Neuronal stem cell (in vitro differentiated cells): ENCODE data around the gene CD4.

Experiments
- DNase-seq: peaks from one replicate; pipeline ENCODE4 v3.0.0-alpha.2; 2013; ENCODE audit warnings: low spot score
- H2AFZ ChIP-seq: one replicate; pipeline ENCODE4 v1.6.1; 2013; ENCODE audit warnings: mild to moderate bottlenecking, low read length, inconsistent platforms
- H2AK5ac ChIP-seq: 2 replicates; pipeline ENCODE4 v1.6.1; 2013; ENCODE audit warnings: low read depth, mild to moderate bottlenecking, inconsistent platforms, low read length, moderate library complexity, mixed read lengths
- H2BK120ac ChIP-seq: 2 replicates; pipeline ENCODE4 v1.6.1; 2013; ENCODE audit warnings: low read depth, mild to moderate bottlenecking, inconsistent platforms, low read length, moderate library complexity, mixed read lengths
- H2BK12ac ChIP-seq: one replicate; pipeline ENCODE4 v1.6.1; 2013; ENCODE audit warnings: low read length, inconsistent platforms
- H2BK15ac ChIP-seq: 2 replicates; pipeline ENCODE4 v1.6.1; 2013; ENCODE audit warnings: mild to moderate bottlenecking, low read length, inconsistent platforms, mixed read lengths
- H2BK5ac ChIP-seq: one replicate; pipeline ENCODE4 v1.6.1; 2013; ENCODE audit warnings: inconsistent platforms, mild to moderate bottlenecking, low read length, moderate library complexity
- H3K14ac ChIP-seq: one replicate; pipeline ENCODE4 v1.6.1; 2013; ENCODE audit warnings: low read length, inconsistent platforms
- H3K18ac ChIP-seq: 2 replicates; pipeline ENCODE4 v1.6.1; 2013; ENCODE audit warnings: low read length, inconsistent platforms
- H3K23ac ChIP-seq: 2 replicates; pipeline ENCODE4 v1.6.1; 2013; ENCODE audit warnings: low read depth, mild to moderate bottlenecking, mixed read lengths, low read length, inconsistent platforms; ENCODE audit not compliant: poor library complexity
- H3K27ac ChIP-seq: replicated peaks from 3 replicates; pipeline ENCODE4 v1.5.1; 2013; ENCODE audit warnings: low read length, inconsistent platforms
- H3K27me3 ChIP-seq, 3 experiments: 2 replicates each; pipeline ENCODE4 v1.6.1; 2013; ENCODE audit warnings: low read length in 3 of 3, mild to moderate bottlenecking in 2 of 3, inconsistent platforms in 1 of 3, low read depth in 1 of 3, mixed read lengths in 1 of 3, moderate library complexity in 1 of 3; ENCODE audit not compliant: control insufficient read depth in 3 of 3, insufficient read depth in 3 of 3
- H3K36me3 ChIP-seq, 2 donors: replicated peaks in 1 of 2; 2 replicates each; pipeline ENCODE4 v1.6.1; 2013; ENCODE audit warnings: low read length in 2 of 2; ENCODE audit not compliant: control insufficient read depth in 2 of 2, insufficient read depth in 2 of 2
- H3K4ac ChIP-seq: 2 replicates; pipeline ENCODE4 v1.6.1; 2013; ENCODE audit warnings: inconsistent platforms, mild to moderate bottlenecking, low read length, moderate library complexity
- H3K4me1 ChIP-seq, 2 donors: 1 replicate in 1 of 2; 2 replicates in 1 of 2; pipeline ENCODE4 v1.6.1; 2013; ENCODE audit warnings: low read length in 2 of 2, low read depth in 1 of 2; ENCODE audit not compliant: control insufficient read depth in 2 of 2, insufficient read depth in 1 of 2
- H3K4me2 ChIP-seq: one replicate; pipeline ENCODE4 v1.6.1; 2013; ENCODE audit warnings: mild to moderate bottlenecking, low read length, inconsistent platforms; ENCODE audit not compliant: insufficient read depth, poor library complexity, severe bottlenecking
- H3K4me3 ChIP-seq, 2 donors: 2 replicates each; pipeline ENCODE4 v1.5.1; 2013; ENCODE audit warnings: low read length in 2 of 2, mild to moderate bottlenecking in 2 of 2, inconsistent platforms in 1 of 2, moderate library complexity in 1 of 2
- H3K79me1 ChIP-seq: one replicate; pipeline ENCODE4 v1.6.1; 2013; ENCODE audit warnings: low read depth, mild to moderate bottlenecking, inconsistent platforms, low read length, moderate library complexity
- H3K9ac ChIP-seq: one replicate; pipeline ENCODE4 v1.6.1; 2013; ENCODE audit warnings: mild to moderate bottlenecking, low read depth, low read length, inconsistent platforms; ENCODE audit not compliant: poor library complexity
- H3K9me3 ChIP-seq, 2 donors: replicated peaks in 1 of 2; 2 replicates each; pipeline versions ENCODE3 to v1.6.1; 2013; ENCODE audit warnings: low read length in 2 of 2, mild to moderate bottlenecking in 2 of 2, inconsistent platforms in 1 of 2, low read depth in 1 of 2, mixed read lengths in 1 of 2, moderate library complexity in 1 of 2; ENCODE audit not compliant: control insufficient read depth in 2 of 2, insufficient read depth in 1 of 2
- H4K8ac ChIP-seq: one replicate; pipeline ENCODE4 v1.6.1; 2013; ENCODE audit warnings: low read depth, mild to moderate bottlenecking, inconsistent platforms, low read length, moderate library complexity
- H4K91ac ChIP-seq: one replicate; pipeline ENCODE4 v1.6.1; 2013; ENCODE audit warnings: low read length, low read depth, mild to moderate bottlenecking, inconsistent platforms; ENCODE audit not compliant: poor library complexity
- WGBS, 2 donors: extraction: QIAGEN DNeasy Blood & Tissue Kit; methylation state at CpG; one replicate each; pipeline ENCODE4 v1.1.7; 2013; ENCODE audit warnings: missing lambda C conversion rate in 2 of 2, mixed read lengths in 1 of 2; ENCODE audit not compliant: insufficient read length in 2 of 2, insufficient replicate concordance in 1 of 2; ENCODE audit errors: extremely low coverage in 2 of 2; 5-methylcytosine and 5-hydroxymethylcytosine counted together

Gene CD4

DNA sequence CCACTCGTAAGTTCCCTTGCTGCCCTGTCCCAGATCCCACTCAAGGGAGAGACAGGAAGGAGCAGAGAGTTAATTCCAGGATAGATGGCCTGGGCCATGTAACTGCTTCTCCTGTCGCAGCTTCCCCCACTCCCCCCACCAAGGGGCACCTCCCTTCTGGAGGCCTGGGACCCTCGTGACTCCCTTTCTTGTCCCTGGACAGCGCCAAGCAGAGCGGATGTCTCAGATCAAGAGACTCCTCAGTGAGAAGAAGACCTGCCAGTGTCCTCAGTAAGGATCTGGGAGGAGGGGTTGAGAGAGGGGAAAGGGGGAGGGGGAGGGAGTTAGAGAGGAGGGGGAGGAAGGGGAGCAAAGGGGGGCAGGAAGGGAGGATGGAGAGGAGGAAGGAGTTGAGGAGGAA lies 29.3 kb downstream of the CD4 start:
- Histone ChIP-seq H3K27me3 (no peaks in the 10 kb centered on the region), H2AK5ac (peak overlapping the region; percentile 72), H3K14ac (no peak overlapping the region), H3K9me3 (peaks cover 0 to 4% of the 10 kb centered on the region in 2 donors), H4K8ac (no peak overlapping the region), H4K91ac (no peak overlapping the region), H3K36me3 (no peaks in the 10 kb centered on the region), H2BK12ac (no peak overlapping the region), H2BK5ac (no peak overlapping the region), H3K18ac (peak overlapping the region; percentile 91), H3K9ac (no peak overlapping the region), H3K4me1 (peaks cover 39 to 52% of the 10 kb centered on the region in 2 donors), H3K4ac (no peak overlapping the region), H3K23ac (no peak overlapping the region), H3K79me1 (peaks cover 2% of the 10 kb centered on the region), H2AFZ (no peak overlapping the region), H2BK120ac (peak overlapping the region; percentile 16), H3K4me3 (no peak overlapping the region), H2BK15ac (peak overlapping the region; percentile 86), H3K27ac (peak overlapping the region; percentile 64), H3K4me2 (peak overlapping the region; percentile 20)
- WGBS, 2 donors, result no CpG with 5 or more reads among the region's 5 CpGs
- no peak for DNase-seq

DNA sequence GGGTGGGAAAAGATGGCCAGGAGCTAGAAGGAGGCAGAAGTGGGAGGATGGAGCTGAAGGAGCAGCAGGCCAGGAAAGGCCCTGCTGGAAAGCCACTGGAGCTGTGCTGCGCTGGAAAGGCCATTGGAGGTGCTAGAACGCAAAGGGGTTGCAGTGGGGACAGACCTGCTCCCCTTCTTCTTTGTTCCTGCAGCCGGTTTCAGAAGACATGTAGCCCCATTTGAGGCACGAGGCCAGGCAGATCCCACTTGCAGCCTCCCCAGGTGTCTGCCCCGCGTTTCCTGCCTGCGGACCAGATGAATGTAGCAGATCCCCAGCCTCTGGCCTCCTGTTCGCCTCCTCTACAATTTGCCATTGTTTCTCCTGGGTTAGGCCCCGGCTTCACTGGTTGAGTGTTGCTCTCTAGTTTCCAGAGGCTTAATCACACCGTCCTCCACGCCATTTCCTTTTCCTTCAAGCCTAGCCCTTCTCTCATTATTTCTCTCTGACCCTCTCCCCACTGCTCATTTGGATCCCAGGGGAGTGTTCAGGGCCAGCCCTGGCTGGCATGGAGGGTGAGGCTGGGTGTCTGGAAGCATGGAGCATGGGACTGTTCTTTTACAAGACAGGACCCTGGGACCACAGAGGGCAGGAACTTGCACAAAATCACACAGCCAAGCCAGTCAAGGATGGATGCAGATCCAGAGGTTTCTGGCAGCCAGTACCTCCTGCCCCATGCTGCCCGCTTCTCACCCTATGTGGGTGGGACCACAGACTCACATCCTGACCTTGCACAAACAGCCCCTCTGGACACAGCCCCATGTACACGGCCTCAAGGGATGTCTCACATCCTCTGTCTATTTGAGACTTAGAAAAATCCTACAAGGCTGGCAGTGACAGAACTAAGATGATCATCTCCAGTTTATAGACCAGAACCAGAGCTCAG lies 30.0 kb downstream of the CD4 start:
- WGBS, 2 donors, result no CpG with 5 or more reads among the region's 13 CpGs

DNA sequence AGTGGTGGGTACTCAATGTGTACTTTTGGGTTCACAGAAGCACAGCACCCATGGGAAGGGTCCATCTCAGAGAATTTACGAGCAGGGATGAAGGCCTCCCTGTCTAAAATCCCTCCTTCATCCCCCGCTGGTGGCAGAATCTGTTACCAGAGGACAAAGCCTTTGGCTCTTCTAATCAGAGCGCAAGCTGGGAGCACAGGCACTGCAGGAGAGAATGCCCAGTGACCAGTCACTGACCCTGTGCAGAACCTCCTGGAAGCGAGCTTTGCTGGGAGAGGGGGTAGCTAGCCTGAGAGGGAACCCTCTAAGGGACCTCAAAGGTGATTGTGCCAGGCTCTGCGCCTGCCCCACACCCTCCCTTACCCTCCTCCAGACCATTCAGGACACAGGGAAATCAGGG lies 30.8 kb downstream of the CD4 start:
- peak overlapping the region in 1 of 2 donors; percentile 62 for H3K4me3 ChIP-seq
- no peak overlapping the region for H2BK120ac ChIP-seq

More for the DNA sequence above, 30.0 kb downstream of the CD4 start:
- peak overlapping the region; percentile 18 for H2AFZ ChIP-seq
- H3K27me3 ChIP-seq, result no peaks in the 10 kb centered on the region
- peak overlapping the region; percentile 75 for H2BK120ac ChIP-seq
- peaks cover 0 to 7% of the 10 kb centered on the region in 2 donors for H3K9me3 ChIP-seq
- peak overlapping the region; percentile 36 for H3K9ac ChIP-seq
- no peak for DNase-seq
- no peak overlapping the region for H3K4me2 ChIP-seq
- H3K36me3 ChIP-seq, result peaks cover 0 to 5% of the 10 kb centered on the region in 2 donors
- H2AK5ac ChIP-seq, result peak overlapping the region; percentile 22
- peaks cover 6% of the 10 kb centered on the region for H3K79me1 ChIP-seq
- H2BK5ac ChIP-seq, result no peak overlapping the region
- peak overlapping the region; percentile 3 for H2BK15ac ChIP-seq
- no peak overlapping the region for H3K23ac ChIP-seq
- no peak overlapping the region for H3K4ac ChIP-seq
- H2BK12ac ChIP-seq, result no peak overlapping the region
- peak overlapping the region; percentile 27 for H3K18ac ChIP-seq
- H3K14ac ChIP-seq, result no peak overlapping the region
- H3K4me3 ChIP-seq, result no peak overlapping the region
- peak overlapping the region; percentile 31 for H4K91ac ChIP-seq
- H3K4me1 ChIP-seq, result peaks cover 39 to 52% of the 10 kb centered on the region in 2 donors
- peak overlapping the region; percentile 61 for H3K27ac ChIP-seq
- H4K8ac ChIP-seq, result no peak overlapping the region

More for the DNA sequence above, 30.8 kb downstream of the CD4 start:
- H3K18ac ChIP-seq, result peak overlapping the region; percentile 32
- H3K4me2 ChIP-seq, result no peak overlapping the region
- no peak overlapping the region for H3K14ac ChIP-seq
- DNase-seq, result no peak
- no peak overlapping the region for H3K9ac ChIP-seq
- H4K91ac ChIP-seq, result no peak overlapping the region
- H2AFZ ChIP-seq, result no peak overlapping the region
- peaks cover 0 to 7% of the 10 kb centered on the region in 2 donors for H3K9me3 ChIP-seq
- H2BK5ac ChIP-seq, result no peak overlapping the region
- peaks cover 6% of the 10 kb centered on the region for H3K79me1 ChIP-seq
- no peak overlapping the region for H4K8ac ChIP-seq
- no peak overlapping the region for H2BK15ac ChIP-seq
- H3K36me3 ChIP-seq, result peaks cover 0 to 5% of the 10 kb centered on the region in 2 donors
- H3K27ac ChIP-seq, result peak overlapping the region; percentile 81
- H3K23ac ChIP-seq, result no peak overlapping the region
- no peak overlapping the region for H2BK12ac ChIP-seq
- H3K4ac ChIP-seq, result no peak overlapping the region
- H3K27me3 ChIP-seq, result no peaks in the 10 kb centered on the region
- no CpG with 5 or more reads among the region's 5 CpGs for WGBS, 2 donors
- no peak overlapping the region for H2AK5ac ChIP-seq
- peaks cover 40 to 54% of the 10 kb centered on the region in 2 donors for H3K4me1 ChIP-seq
